Dermis microvascular lymphatic vessel endothelial cell (primary cell): ENCODE results near the gene SEZ6L2. TPM values are rescaled to one million over a fixed set of nuclear protein-coding genes. Genes with fewer than 3 reads are reported as not detected.
"Not testable (repeated sequence)": the region's sequence is repeated elsewhere in the genome, so short reads cannot be mapped to it uniquely, and the experiment has no call there.

Source experiments
- DNase-seq, 2 donors: peaks; one replicate each; pipeline versions ENCODE4 v3.0.0 to v3.0.0-alpha.2; 2010; ENCODE audit warnings: low read depth in 2 of 2
- total RNA-seq: library from RNA; depleted of rRNA; stranded (reverse); fragments of >200 nt; gene quantifications from 2 replicates; pipeline ENCODE4 v1.2.1, GENCODE V29; 2014

Gene SEZ6L2
- total RNA-seq, 1 donor from 2014 or later: 0.26 TPM

DNA sequence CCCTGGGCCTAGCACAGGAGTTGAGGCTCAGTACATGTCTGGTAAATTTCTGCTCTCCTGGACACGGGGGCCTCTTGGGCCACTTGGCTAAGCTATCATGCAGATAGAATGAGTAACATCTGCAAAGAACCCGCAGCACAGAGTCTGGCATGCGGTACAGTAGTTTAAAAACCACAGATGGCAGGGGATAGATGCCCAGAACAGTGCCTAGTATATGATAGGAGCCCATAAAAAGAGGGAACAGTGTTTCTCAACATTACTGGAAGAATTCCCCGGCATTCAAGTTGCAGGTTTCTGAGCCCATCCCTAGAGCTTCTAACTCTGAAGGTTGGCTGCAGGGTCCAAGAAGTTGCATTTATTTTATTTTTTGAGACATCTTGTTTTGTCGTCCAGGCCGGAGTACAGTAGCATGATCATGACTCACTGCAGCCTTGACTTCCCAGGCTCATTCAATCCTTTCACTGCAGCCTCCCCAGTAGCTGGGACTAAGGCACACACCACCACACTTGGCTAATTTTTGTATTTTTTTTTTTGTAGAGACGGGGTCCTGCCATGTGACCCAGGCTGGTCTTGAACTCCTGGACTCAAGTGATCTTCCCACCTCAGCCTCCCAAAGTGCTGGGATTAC lies 42.1 kb downstream of the SEZ6L2 start:
- no peak for DNase-seq

DNA sequence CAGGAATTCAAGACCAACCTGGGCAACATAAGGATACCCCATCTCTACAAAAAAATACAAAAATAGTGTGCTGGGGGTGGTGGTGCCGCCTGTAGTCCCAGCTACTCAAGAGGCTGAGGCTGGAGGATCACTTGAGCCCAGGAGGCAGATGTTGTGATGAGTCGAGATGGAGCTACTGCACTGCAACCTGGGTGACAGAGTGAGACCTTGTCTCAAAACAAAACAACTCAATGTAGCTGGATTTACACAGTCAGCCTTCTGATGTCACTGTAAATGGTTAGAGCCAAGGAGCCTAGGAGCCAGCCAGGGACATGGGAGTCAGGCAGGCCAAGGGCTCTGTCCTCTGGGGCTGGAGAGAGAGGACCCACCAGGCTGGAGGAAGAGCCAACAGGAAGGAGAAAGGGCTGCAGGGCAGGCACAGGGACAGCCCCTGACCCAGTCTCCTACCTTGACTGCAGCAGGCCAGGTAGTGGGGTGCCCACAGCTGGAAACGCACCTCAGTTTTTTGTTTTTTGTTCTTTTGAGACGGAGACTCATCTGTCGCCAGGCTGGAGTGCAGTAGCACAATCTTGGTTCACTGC lies 44.7 kb downstream of the SEZ6L2 start:
- DNase-seq: no peak

GRCh38 chr16:29852654-29853053 lies 46.7 kb downstream of the SEZ6L2 start:
- peak; percentile 90 to 92 for DNase-seq

GRCh38 chr16:29850998-29851397 lies 48.4 kb downstream of the SEZ6L2 start:
- DNase-seq: no peak

GRCh38 chr16:29849505-29849904 lies 49.8 kb downstream of the SEZ6L2 start:
- no peak for DNase-seq

- DNase-seq: peak; percentile 34 to 76
Observed at GRCh38 chr16:29848420-29849297, 50.7 kb downstream of the SEZ6L2 start.

DNA sequence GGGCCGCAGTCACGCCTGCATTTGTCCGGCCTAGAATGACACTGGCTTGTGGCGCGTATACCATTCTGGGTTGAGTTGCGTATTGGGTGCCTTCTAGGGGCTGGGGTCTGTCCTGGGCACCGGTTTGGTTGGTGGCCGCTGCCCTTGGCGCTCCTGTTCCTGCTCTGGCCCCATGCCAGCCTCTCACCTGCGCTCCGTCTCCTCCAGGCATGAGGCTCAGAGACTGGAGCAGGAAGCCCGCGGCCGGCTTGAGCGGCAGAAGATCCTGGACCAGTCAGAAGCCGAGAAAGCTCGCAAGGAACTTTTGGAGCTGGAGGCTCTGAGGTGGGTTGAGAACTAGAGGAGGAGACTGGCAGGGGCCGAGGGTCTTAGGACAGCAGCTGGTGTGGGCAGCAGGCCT lies 53.7 kb downstream of the SEZ6L2 start:
- DNase-seq: no peak

- no peak for DNase-seq
Observed at GRCh38 chr16:29844575-29845331, 54.6 kb downstream of the SEZ6L2 start.

DNA sequence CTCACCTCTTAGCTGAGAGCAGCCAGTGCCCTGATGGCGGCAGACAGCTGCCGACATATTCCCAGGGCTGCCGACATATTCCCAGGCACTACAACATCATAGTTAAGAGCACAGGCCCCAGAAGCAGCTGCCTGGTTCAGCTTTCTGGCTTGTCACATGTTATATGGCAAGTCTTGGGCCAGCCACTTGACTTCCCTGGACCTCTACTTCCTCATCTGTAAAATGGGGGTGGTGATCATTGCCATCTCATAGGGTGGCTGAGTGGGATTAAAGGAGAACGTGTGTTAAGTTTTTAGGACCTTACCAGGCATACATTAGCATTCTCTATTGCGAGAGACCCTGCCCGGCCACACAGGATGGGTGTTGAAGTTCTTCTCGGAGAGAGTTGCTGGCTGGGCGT lies 55.4 kb downstream of the SEZ6L2 start:
- no peak for DNase-seq

- no peak for DNase-seq
Observed at GRCh38 chr16:29842732-29843346, 56.5 kb downstream of the SEZ6L2 start.

- DNase-seq: no peak
Observed at GRCh38 chr16:29841631-29842030, 57.7 kb downstream of the SEZ6L2 start.

GRCh38 chr16:29840240-29840639 lies 59.1 kb downstream of the SEZ6L2 start:
- DNase-seq: no peak

DNA sequence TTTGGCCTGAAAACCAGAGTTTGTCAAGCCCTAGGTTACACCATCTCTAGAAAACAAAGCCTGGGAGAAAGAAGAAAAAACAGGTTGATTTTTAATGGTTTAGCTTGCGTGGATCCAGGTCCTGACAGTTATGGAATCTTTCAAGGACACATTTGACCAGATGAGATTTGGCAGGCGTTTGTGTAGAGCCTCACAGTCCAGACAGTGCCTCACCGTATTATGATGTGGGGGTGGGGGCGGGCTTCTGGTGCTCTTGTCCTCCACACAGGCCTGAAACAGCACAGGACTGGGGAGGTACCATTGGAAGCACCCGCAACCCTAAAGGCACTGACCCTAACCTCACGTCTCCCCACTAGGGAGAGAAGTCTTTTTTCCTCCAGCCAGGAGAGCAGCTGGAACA lies 59.5 kb downstream of the SEZ6L2 start:
- no peak for DNase-seq

- peak in 1 of 2 donors; percentile 81 for DNase-seq
Observed at GRCh38 chr16:29837841-29838240, 61.5 kb downstream of the SEZ6L2 start.

DNA sequence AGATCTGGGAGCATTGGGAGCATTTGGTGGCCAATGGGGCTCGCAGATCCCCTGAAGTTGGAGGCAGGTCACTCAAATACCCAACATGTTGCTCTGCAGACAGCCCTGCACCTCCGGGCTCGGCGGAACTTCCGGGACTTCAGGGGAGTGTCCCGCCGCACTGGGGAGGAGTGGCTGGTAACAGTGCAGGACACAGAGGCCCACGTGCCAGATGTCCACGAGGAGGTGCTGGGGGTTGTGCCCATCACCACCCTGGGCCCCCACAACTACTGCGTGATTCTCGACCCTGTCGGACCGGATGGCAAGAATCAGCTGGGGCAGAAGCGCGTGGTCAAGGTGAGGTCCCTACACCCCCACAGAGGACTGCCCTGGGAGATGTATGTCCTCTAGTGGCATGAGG lies 62.7 kb downstream of the SEZ6L2 start:
- DNase-seq: no peak

GRCh38 chr16:29835926-29836325 lies 63.4 kb downstream of the SEZ6L2 start:
- no peak for DNase-seq

DNA sequence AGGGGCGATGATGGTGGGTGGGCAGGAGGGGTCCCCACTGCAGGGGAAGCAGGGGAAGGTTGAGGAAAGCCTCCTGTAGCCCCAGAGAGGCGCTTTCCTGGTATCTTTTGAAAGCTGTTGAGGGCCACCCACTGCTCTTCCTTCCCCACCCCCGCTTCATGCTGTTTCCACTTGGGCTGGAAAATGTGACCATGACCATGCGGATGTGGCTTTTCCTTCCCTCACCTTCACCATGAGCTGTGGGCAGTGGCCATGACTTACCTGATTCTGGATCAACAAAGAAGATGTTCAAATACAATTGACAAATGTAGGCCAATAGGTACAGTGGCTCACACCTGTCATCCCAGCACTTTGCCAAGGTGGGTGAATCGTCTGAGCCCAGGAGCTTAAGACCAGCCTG lies 65.3 kb downstream of the SEZ6L2 start:
- DNase-seq: no peak

GRCh38 chr16:29833219-29833618 lies 66.1 kb downstream of the SEZ6L2 start:
- not testable (repeated sequence) for DNase-seq

- no peak for DNase-seq
Observed at GRCh38 chr16:29831490-29831889, 67.9 kb downstream of the SEZ6L2 start.

DNA sequence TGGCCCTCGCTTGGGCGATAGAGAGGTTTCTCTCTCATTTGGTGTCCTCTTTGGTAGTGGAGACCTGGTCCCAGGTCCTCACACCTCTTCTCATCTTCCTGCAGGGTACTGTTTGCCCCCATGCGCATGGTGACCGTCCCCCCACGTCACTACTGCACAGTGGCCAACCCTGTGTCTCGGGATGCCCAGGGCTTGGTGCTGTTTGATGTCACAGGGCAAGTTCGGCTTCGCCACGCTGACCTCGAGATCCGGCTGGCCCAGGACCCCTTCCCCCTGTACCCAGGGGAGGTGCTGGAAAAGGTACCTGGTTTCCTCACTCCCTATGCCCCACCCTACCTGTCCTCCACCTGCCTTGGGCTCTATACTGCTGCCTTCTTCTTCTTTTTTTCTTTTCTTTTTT lies 68.6 kb downstream of the SEZ6L2 start:
- no peak for DNase-seq

GRCh38 chr16:29826342-29826695 lies 73.0 kb downstream of the SEZ6L2 start:
- DNase-seq: no peak
